Measurements from ENCODE around the gene RETSAT. TPM values are rescaled to one million over a fixed set of nuclear protein-coding genes. Genes with fewer than 3 reads are reported as not detected.
A peak's percentile ranks its signal among the peaks of the same experiment; 100 is the strongest.

RETSAT gene
- total and polyA plus RNA-seq, 2 of the 13 experiments (the other 11 are each of a cell fraction or from before 2014, with no cell fraction given) = 46.7 to 61.0 TPM

- TF ChIP-seq, protein P1, sequence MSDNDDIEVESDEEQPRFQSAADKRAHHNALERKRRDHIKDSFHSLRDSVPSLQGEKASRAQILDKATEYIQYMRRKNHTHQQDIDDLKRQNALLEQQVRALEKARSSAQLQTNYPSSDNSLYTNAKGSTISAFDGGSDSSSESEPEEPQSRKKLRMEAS (IDR thresholded peaks at IDR 0.05) = peak; percentile 94
- peak; percentile 65; the same call in 1 of the 2 replicates for TF ChIP-seq ZNF333 (CRISPR knock-in tag; IDR thresholded peaks at IDR 0.05; ENCODE audit: borderline replicate concordance)
- peak; percentile 96 for TF ChIP-seq AHR (CRISPR knock-in tag; IDR thresholded peaks at IDR 0.05)
- TF ChIP-seq, protein P2, sequence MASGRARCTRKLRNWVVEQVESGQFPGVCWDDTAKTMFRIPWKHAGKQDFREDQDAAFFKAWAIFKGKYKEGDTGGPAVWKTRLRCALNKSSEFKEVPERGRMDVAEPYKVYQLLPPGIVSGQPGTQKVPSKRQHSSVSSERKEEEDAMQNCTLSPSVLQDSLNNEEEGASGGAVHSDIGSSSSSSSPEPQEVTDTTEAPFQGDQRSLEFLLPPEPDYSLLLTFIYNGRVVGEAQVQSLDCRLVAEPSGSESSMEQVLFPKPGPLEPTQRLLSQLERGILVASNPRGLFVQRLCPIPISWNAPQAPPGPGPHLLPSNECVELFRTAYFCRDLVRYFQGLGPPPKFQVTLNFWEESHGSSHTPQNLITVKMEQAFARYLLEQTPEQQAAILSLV (CRISPR knock-in tag; IDR thresholded peaks at IDR 0.05; ENCODE audit: borderline replicate concordance) = peak; percentile 98
- peak; percentile 83; the same call in 1 of the 2 replicates for TF ChIP-seq ZNF275 (CRISPR knock-in tag; IDR thresholded peaks at IDR 0.05; ENCODE audit: borderline replicate concordance)
- no peak for TF ChIP-seq FOXA1 (IDR thresholded peaks at IDR 0.05)
- peak; percentile 18; the same call in 1 of the 2 replicates for TF ChIP-seq FOXA1 (CRISPR knock-in tag; IDR thresholded peaks at IDR 0.05)
- peak; percentile 80 for TF ChIP-seq RBM22 (optimal IDR thresholded peaks at IDR 0.05; ENCODE audit: low read length)
- peak; percentile 96 for TF ChIP-seq BORCS8-MEF2B (CRISPR knock-in tag; IDR thresholded peaks at IDR 0.05)
- no peak for TF ChIP-seq ZNF282 (IDR thresholded peaks at IDR 0.05; ENCODE audit: partially characterized antibody)
- TF ChIP-seq MXI1 (IDR thresholded peaks at IDR 0.05; ENCODE audit: borderline replicate concordance, low read depth, low read length) = peak; percentile 90
- peak; percentile 92 for TF ChIP-seq THAP11 (CRISPR knock-in tag; IDR thresholded peaks at IDR 0.05)
- TF ChIP-seq HCFC1 (IDR thresholded peaks at IDR 0.05; ENCODE audit: low read depth, low read length) = no peak
- TF ChIP-seq, protein P3, sequence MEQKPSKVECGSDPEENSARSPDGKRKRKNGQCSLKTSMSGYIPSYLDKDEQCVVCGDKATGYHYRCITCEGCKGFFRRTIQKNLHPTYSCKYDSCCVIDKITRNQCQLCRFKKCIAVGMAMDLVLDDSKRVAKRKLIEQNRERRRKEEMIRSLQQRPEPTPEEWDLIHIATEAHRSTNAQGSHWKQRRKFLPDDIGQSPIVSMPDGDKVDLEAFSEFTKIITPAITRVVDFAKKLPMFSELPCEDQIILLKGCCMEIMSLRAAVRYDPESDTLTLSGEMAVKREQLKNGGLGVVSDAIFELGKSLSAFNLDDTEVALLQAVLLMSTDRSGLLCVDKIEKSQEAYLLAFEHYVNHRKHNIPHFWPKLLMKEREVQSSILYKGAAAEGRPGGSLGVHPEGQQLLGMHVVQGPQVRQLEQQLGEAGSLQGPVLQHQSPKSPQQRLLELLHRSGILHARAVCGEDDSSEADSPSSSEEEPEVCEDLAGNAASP (CRISPR knock-in tag; IDR thresholded peaks at IDR 0.05; ENCODE audit: borderline replicate concordance) = peak; percentile 65
- peak; percentile 33; the same call in 1 of the 2 replicates for TF ChIP-seq TBX3 (IDR thresholded peaks at IDR 0.05; ENCODE audit: borderline replicate concordance)
- no peak for TF ChIP-seq HHEX (CRISPR knock-in tag; IDR thresholded peaks at IDR 0.05)
- peak; percentile 48; the same call in 1 of the 2 replicates for TF ChIP-seq IRX3 (CRISPR knock-in tag; IDR thresholded peaks at IDR 0.05; ENCODE audit: borderline replicate concordance, low read depth)
- no peak; the same call in 1 of the 2 replicates for TF ChIP-seq HNF1A (IDR thresholded peaks at IDR 0.05; ENCODE audit: low read depth)
- peak; percentile 81; the same call in 1 of the 2 replicates for TF ChIP-seq HNF1A (CRISPR knock-in tag; IDR thresholded peaks at IDR 0.05; ENCODE audit: borderline replicate concordance)
- peak; percentile 68 for TF ChIP-seq SRSF1 (optimal IDR thresholded peaks at IDR 0.05; ENCODE audit: low read depth, low read length)
Observed at GRCh38 chr2:85327822-85328617, 26.3 kb downstream of the RETSAT start, which contains the start of gene TGOLN2 (continued).

Data from HepG2 (cell line).